Spleen (tissue), 11 donors: ENCODE measurements around the gene PLEKHG3. TPM values are rescaled to one million over a fixed set of nuclear protein-coding genes. Genes with fewer than 3 reads are reported as not detected.

Experiments used
- DNase-seq: peaks from one replicate; pipeline ENCODE4 v3.0.0-alpha.2; 2020
- H3K27ac ChIP-seq, 8 donors: fragments of 200-600 bp; sonication (generic) in 7 of 8; 1 replicate in 4 of 8; 2 replicates in 4 of 8; pipeline versions ENCODE4 v1.5.0 to v1.8.0; 2016 to 2021; ENCODE audit warnings: inconsistent platforms in 4 of 8, mild to moderate bottlenecking in 4 of 8, moderate library complexity in 1 of 8
- H3K27me3 ChIP-seq, 7 donors: fragments of 200-600 bp; sonication (generic) in 6 of 7; replicated peaks in 1 of 7; 1 replicate in 4 of 7; 2 replicates in 3 of 7; pipeline versions ENCODE4 v1.5.0 to v1.8.0; 2016 to 2021; ENCODE audit warnings: inconsistent platforms in 3 of 7, mild to moderate bottlenecking in 1 of 7
- H3K36me3 ChIP-seq, 6 donors: fragments of 200-600 bp; sonication (generic) in 5 of 6; 1 replicate in 4 of 6; 2 replicates in 2 of 6; pipeline versions ENCODE4 v1.5.0 to v1.8.0; 2016 to 2021; ENCODE audit warnings: inconsistent platforms in 2 of 6
- H3K4me1 ChIP-seq, 6 donors: fragments of 200-600 bp; sonication (generic) in 5 of 6; 1 replicate in 3 of 6; 2 replicates in 3 of 6; pipeline versions ENCODE4 v1.5.0 to v1.8.0; 2016 to 2021; ENCODE audit warnings: inconsistent platforms in 3 of 6
- H3K4me3 ChIP-seq, 8 donors: fragments of 200-600 bp; sonication (generic) in 7 of 8; 1 replicate in 4 of 8; 2 replicates in 4 of 8; pipeline versions ENCODE4 v1.5.0 to v1.8.0; 2016 to 2021; ENCODE audit warnings: inconsistent platforms in 4 of 8, mild to moderate bottlenecking in 4 of 8, moderate library complexity in 2 of 8
- H3K9me3 ChIP-seq, 8 donors: fragments of 200-600 bp; sonication (generic) in 7 of 8; 1 replicate in 4 of 8; 2 replicates in 4 of 8; pipeline versions ENCODE4 v1.5.0 to v1.8.0; 2016 to 2021; ENCODE audit warnings: inconsistent platforms in 4 of 8
- POLR2A ChIP-seq, 3 donors: fragments of 450-650 bp; IDR thresholded peaks; one replicate each; pipeline ENCODE4 v1.5.1; 2017; ENCODE audit warnings: antibody characterized with exemption in 3 of 3, mild to moderate bottlenecking in 1 of 3
- POLR2AphosphoS5 ChIP-seq, 3 donors: sonication (generic); formaldehyde crosslinking; IDR thresholded peaks; one replicate each; pipeline ENCODE4 v1.5.1; 2017; ENCODE audit warnings: antibody characterized with exemption in 3 of 3
- WGBS, 5 donors: extraction: QIAGEN DNeasy Blood & Tissue Kit in 3 of 5; methylation state at CpG; one replicate each; pipeline versions ENCODE4 v1.1.5 to v1.1.7; 2013 to 2018; 5-methylcytosine and 5-hydroxymethylcytosine counted together
- intact Hi-C: fragments of 100-400 bp; cut with DNase I; formaldehyde crosslinking; loops from one replicate; pipeline ENCODE4 v1.15.0; 2023; ENCODE audit warnings: low total_unique reads
- polyA plus RNA-seq, 3 donors: library from polyadenylated mRNA; stranded (reverse); fragments of 200-250 nt; gene quantifications; one replicate each; pipeline ENCODE4 v1.2.1, GENCODE V29; 2013
- total RNA-seq, 7 donors: library from RNA; depleted of rRNA in 3 of 7; stranded (reverse); fragments of >200 nt in 3 of 7; fragmentation: NEBNext Ultra II Directional in 4 of 7; extraction: Animal tissue kit (Norgen Biotek cat#: 25700) in 4 of 7; gene quantifications; one replicate each; pipeline versions ENCODE4 v1.1.0 to v1.2.1, GENCODE V29; 2016 to 2021
- TF ChIP-seq, protein P1 (sequence below), 11 experiments: fragments of 200-600 bp in 7 of 11; fragments of 450-650 bp in 4 of 11; sonication (generic) in 4 of 11; IDR thresholded peaks in 8 of 11; conservative IDR thresholded peaks in 3 of 11; 1 replicate in 7 of 11; 2 replicates in 4 of 11; pipeline versions ENCODE4 v1.4.0 to v1.8.0; 2016 to 2021; ENCODE audit warnings: antibody characterized with exemption in 11 of 11, inconsistent platforms in 4 of 11, mild to moderate bottlenecking in 1 of 11
- donor health status: healthy with polysubstance abuse.
- donor health status: DM: no; HTN: no; CAD: no; lungs with moderate emphysema.
- donor health status: DM: no; HTN: no; CAD: no.
- donor health status: Bipolar disorder and iron deficiency.
- donor health status: healthy.
- donor health status: DM: no; HTN: no; CAD: no.
- donor health status: DM: yes; HTN: yes; CAD: no.

PLEKHG3 gene
- total and polyA plus RNA-seq, 10 donors = 4.5 to 77.7 (median 45.4) TPM

DNA sequence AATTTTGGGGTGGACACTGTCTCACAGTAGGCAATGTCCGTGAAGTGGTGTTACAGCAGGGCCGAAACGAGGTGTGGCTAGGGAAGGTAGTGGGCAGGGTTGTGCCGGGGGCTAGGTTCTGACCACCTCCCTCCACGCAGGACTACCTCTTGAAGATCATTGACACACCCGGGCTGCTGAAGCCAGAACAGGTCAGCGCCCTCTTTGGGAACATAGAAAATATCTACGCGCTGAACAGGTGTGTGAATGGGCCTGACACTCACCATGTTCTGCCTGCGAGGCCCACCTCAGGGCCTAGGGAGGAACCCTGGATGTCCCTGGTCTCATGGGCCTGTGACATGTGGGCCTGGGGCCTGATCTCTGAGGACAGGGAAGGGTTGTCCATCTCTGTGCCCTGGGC, 24.6 kb downstream of the PLEKHG3 start:
- Histone ChIP-seq H3K9me3 (no peaks in the 10 kb centered on the region), H3K27me3 (no peaks in the 10 kb centered on the region), H3K36me3 (peaks cover 0 to 68% (median 37%) of the 10 kb centered on the region in 6 donors), H3K4me1 (peaks cover 10 to 68% (median 31%) of the 10 kb centered on the region in 6 donors), H3K27ac (peak overlapping the region in 3 of 8 donors; percentile 43 to 58 (median 45)), H3K4me3 (no peak overlapping the region)
- TF ChIP-seq POLR2AphosphoS5 (IDR thresholded peaks at IDR 0.05) (no peak), POLR2A (IDR thresholded peaks at IDR 0.05) (no peak)
- TF ChIP-seq, protein P1, sequence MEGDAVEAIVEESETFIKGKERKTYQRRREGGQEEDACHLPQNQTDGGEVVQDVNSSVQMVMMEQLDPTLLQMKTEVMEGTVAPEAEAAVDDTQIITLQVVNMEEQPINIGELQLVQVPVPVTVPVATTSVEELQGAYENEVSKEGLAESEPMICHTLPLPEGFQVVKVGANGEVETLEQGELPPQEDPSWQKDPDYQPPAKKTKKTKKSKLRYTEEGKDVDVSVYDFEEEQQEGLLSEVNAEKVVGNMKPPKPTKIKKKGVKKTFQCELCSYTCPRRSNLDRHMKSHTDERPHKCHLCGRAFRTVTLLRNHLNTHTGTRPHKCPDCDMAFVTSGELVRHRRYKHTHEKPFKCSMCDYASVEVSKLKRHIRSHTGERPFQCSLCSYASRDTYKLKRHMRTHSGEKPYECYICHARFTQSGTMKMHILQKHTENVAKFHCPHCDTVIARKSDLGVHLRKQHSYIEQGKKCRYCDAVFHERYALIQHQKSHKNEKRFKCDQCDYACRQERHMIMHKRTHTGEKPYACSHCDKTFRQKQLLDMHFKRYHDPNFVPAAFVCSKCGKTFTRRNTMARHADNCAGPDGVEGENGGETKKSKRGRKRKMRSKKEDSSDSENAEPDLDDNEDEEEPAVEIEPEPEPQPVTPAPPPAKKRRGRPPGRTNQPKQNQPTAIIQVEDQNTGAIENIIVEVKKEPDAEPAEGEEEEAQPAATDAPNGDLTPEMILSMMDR (IDR thresholded peaks at IDR 0.05 in 8 of 11, conservative IDR thresholded peaks at IDR 0.05 in 3 of 11) = no peak
- intact Hi-C loops = no loop called here
- 91 to 100% (median 92%) methylated on average over 6 to 10 of the region's 10 CpGs for WGBS, 5 donors
- peak; percentile 61 for DNase-seq

DNA sequence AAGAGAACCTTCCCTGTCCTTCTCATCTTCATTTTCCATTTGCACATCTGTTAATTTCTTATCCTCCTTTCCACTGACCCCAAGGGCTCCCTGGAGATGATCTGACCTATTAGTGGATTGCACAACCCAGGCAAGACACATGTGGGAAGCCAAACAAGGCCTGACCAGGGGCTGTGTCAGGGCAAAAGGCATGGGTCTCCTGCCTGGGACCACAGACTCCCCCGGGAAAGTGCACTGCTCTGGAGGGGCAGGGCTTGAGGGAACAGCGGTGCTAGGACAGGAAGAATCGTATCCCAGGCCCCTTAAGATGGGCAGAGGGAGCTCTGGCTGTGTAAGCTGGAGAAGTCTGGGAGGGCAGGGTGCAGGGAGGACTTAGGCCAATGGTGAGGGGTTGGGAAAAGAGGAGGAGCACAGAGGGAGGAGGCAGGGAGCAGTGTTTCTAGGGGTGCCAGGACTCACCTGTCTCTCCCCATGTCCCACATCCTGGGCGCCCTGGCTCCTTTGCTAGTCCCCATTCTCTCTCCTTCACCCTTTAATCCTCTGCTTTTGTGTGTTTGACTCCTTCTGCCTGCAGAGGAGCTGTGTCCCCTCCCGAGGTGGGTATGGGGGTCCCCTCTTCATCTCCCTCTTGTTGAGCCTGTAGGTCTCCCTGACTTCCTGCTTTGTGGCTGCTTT, 25.3 kb downstream of the PLEKHG3 start:
- DNase-seq = peak; percentile 62
- Histone ChIP-seq H3K9me3 (no peaks in the 10 kb centered on the region), H3K27me3 (no peaks in the 10 kb centered on the region), H3K27ac (peak overlapping the region in 3 of 8 donors; percentile 2 to 45 (median 13)), H3K36me3 (peaks cover 0 to 69% (median 37%) of the 10 kb centered on the region in 6 donors), H3K4me3 (no peak overlapping the region), H3K4me1 (peaks cover 11 to 68% (median 31%) of the 10 kb centered on the region in 6 donors)
- 70 to 86% (median 76%) methylated on average over 5 of the region's 5 CpGs for WGBS, 5 donors
- intact Hi-C loops = no loop called here
- TF ChIP-seq POLR2A (IDR thresholded peaks at IDR 0.05) = no peak
- TF ChIP-seq POLR2AphosphoS5 (IDR thresholded peaks at IDR 0.05) = no peak
- TF ChIP-seq, protein P1 (IDR thresholded peaks at IDR 0.05 in 8 of 11, conservative IDR thresholded peaks at IDR 0.05 in 3 of 11) = no peak

DNA sequence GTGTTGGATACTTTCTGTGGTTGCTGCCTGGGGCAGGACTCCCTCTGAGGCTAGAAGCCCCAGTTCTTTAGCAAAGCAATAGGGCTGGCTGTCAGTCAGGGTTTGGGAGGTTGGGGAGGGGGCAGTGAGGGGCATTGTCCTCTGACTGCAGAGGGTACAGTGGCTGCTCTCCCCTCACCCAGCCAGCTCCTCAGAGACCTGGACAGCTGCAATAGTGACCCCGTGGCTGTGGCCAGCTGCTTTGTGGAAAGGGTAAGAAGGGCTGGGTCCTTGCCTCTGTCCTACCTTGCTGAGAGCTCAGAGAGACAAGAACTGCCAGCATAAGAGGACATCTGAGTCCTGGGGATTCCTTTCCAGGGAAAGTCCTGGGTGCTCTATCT, 25.8 kb downstream of the PLEKHG3 start:
- intact Hi-C loops = no loop called here
- Histone ChIP-seq H3K27me3 (no peaks in the 10 kb centered on the region), H3K36me3 (peaks cover 0 to 72% (median 37%) of the 10 kb centered on the region in 6 donors), H3K4me1 (peaks cover 10 to 68% (median 30%) of the 10 kb centered on the region in 6 donors), H3K9me3 (no peaks in the 10 kb centered on the region), H3K27ac (peak overlapping the region in 3 of 8 donors; percentile 2 to 34 (median 13)), H3K4me3 (no peak overlapping the region)
- WGBS, 5 donors = 78 to 94% (median 78%) methylated on average over 1 of the region's 1 CpG
- DNase-seq = peak; percentile 57
- no peak for TF ChIP-seq POLR2AphosphoS5 (IDR thresholded peaks at IDR 0.05)
- TF ChIP-seq, protein P1 (IDR thresholded peaks at IDR 0.05 in 8 of 11, conservative IDR thresholded peaks at IDR 0.05 in 3 of 11) = no peak
- TF ChIP-seq POLR2A (IDR thresholded peaks at IDR 0.05) = no peak

DNA sequence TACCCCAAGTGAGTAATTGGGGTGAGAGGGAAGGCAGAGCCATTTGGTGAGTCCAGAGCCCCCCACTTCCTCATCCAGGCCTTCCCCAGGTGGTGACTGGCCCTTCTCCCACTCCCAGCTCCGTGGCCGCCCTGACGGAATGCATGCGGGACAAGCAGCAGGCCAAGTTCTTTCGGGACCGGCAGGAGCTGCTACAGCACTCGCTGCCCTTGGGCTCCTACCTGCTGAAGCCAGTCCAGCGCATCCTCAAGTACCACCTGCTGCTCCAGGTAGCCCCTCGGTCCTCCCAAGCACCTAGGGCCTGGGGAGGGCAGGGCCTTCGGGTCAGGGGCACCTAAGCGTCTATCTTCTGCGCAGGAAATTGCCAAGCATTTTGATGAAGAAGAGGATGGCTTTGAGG, 26.5 kb downstream of the PLEKHG3 start:
- H3K4me3 ChIP-seq = no peak overlapping the region
- DNase-seq = peak; percentile 70
- 68 to 96% (median 92%) methylated on average over 6 to 12 of the region's 12 CpGs for WGBS, 5 donors
- H3K4me1 ChIP-seq = peaks cover 7 to 65% (median 24%) of the 10 kb centered on the region in 6 donors
- H3K27ac ChIP-seq = no peak overlapping the region
- no peaks in the 10 kb centered on the region for H3K27me3 ChIP-seq
- peaks cover 0 to 79% (median 37%) of the 10 kb centered on the region in 6 donors for H3K36me3 ChIP-seq
- H3K9me3 ChIP-seq = no peaks in the 10 kb centered on the region
- intact Hi-C loops = no loop called here
- TF ChIP-seq POLR2A (IDR thresholded peaks at IDR 0.05) (no peak), POLR2AphosphoS5 (IDR thresholded peaks at IDR 0.05) (no peak)
- TF ChIP-seq, protein P1 (IDR thresholded peaks at IDR 0.05 in 8 of 11, conservative IDR thresholded peaks at IDR 0.05 in 3 of 11) = no peak
